ENCODE measurements around the gene ZNF281. TPM values are rescaled to one million over a fixed set of nuclear protein-coding genes. Genes with fewer than 3 reads are reported as not detected.
A peak's percentile ranks its signal among the peaks of the same experiment; 100 is the strongest.

The ZNF281 gene, protein sequence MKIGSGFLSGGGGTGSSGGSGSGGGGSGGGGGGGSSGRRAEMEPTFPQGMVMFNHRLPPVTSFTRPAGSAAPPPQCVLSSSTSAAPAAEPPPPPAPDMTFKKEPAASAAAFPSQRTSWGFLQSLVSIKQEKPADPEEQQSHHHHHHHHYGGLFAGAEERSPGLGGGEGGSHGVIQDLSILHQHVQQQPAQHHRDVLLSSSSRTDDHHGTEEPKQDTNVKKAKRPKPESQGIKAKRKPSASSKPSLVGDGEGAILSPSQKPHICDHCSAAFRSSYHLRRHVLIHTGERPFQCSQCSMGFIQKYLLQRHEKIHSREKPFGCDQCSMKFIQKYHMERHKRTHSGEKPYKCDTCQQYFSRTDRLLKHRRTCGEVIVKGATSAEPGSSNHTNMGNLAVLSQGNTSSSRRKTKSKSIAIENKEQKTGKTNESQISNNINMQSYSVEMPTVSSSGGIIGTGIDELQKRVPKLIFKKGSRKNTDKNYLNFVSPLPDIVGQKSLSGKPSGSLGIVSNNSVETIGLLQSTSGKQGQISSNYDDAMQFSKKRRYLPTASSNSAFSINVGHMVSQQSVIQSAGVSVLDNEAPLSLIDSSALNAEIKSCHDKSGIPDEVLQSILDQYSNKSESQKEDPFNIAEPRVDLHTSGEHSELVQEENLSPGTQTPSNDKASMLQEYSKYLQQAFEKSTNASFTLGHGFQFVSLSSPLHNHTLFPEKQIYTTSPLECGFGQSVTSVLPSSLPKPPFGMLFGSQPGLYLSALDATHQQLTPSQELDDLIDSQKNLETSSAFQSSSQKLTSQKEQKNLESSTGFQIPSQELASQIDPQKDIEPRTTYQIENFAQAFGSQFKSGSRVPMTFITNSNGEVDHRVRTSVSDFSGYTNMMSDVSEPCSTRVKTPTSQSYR
- 10 to 100 TPM; 12.6 to 15.2 (median 13.8) TPM for total RNA-seq
- long read RNA-seq, partial matches to known transcripts: 0 of 3 reads
- long read RNA-seq, other reads (novel, unspliced or antisense): 0 of 3 reads

GRCh38 chr1:200409761-200410565, at the start of gene ZNF281:
Gene ZNF281, minus strand, starts transcription at chr1:200410036. Its CDS starts 331 bp downstream, at chr1:200409705.
- ATAC-seq (peak; percentile 85 to 94 (median 90)), DNase-seq (peak; percentile 96 to 97 (median 96))
- peak; percentile 88 for TF ChIP-seq POLR2A (IDR thresholded peaks at IDR 0.05)
- TF ChIP-seq, protein P1, sequence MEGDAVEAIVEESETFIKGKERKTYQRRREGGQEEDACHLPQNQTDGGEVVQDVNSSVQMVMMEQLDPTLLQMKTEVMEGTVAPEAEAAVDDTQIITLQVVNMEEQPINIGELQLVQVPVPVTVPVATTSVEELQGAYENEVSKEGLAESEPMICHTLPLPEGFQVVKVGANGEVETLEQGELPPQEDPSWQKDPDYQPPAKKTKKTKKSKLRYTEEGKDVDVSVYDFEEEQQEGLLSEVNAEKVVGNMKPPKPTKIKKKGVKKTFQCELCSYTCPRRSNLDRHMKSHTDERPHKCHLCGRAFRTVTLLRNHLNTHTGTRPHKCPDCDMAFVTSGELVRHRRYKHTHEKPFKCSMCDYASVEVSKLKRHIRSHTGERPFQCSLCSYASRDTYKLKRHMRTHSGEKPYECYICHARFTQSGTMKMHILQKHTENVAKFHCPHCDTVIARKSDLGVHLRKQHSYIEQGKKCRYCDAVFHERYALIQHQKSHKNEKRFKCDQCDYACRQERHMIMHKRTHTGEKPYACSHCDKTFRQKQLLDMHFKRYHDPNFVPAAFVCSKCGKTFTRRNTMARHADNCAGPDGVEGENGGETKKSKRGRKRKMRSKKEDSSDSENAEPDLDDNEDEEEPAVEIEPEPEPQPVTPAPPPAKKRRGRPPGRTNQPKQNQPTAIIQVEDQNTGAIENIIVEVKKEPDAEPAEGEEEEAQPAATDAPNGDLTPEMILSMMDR (IDR thresholded peaks at IDR 0.05): no peak
- Histone ChIP-seq H3K27me3 (no peaks in the 10 kb centered on the region), H3K4me1 (peaks cover 0 to 50% (median 14%) of the 10 kb centered on the region in 4 donors), H3K4me3 (peak within 1 kb of the TSS; percentile 84 to 90 (median 85)), H3K9me3 (no peaks in the 10 kb centered on the region), H3K27ac (peak within 1 kb of the TSS; percentile 92 to 94 (median 93)), H3K36me3 (peaks cover 0 to 4% (median 0%) of the 10 kb centered on the region in 4 donors)
- intact Hi-C loops (cut with DNase I): loop anchor here in 1 of 2 donors (10.0 kb wide), 1 partner anchor 45 kb away; no protein-coding TSS in a partner anchor
- 0% methylated on average over 15 of the region's 54 CpGs for WGBS (ENCODE audit: insufficient coverage, low coverage, low lambda C conversion rate, missing lambda C conversion rate)

DNA sequence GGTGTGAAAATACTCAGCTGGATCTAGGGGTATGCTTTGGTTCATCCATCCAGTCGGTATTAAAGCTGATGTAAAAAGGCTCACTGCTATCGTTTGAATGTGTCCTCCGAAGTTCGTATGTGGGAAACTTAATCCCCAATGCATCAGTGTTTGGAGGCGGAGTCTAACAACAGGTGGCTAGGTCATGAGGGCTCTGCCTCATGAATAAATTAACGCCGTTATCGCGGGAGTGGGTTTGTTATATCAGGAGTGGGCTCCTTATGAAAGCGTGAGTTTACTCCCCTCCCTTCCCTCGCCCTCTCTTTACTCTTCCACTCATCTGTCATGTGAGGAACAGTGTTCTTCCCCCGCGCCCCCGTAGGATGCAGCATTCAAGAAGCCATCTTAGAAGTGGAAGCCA, 48.9 kb upstream of the ZNF281 start:
- DNase-seq (no peak), ATAC-seq (no peak)
- 92% methylated on average over 14 of the region's 14 CpGs for WGBS (ENCODE audit: insufficient coverage, low coverage, low lambda C conversion rate, missing lambda C conversion rate)
- intact Hi-C loops (cut with DNase I): no loop called here
- Histone ChIP-seq H3K4me3 (no peak overlapping the region), H3K27ac (no peak overlapping the region), H3K4me1 (no peaks in the 10 kb centered on the region), H3K36me3 (no peaks in the 10 kb centered on the region), H3K27me3 (no peaks in the 10 kb centered on the region), H3K9me3 (no peaks in the 10 kb centered on the region)
- TF ChIP-seq POLR2A (IDR thresholded peaks at IDR 0.05): no peak
- TF ChIP-seq, protein P1 (IDR thresholded peaks at IDR 0.05): no peak

- no peaks in the 10 kb centered on the region for H3K36me3 ChIP-seq
- H3K27me3 ChIP-seq: no peaks in the 10 kb centered on the region
- intact Hi-C loops (cut with DNase I): no loop called here
- no peak overlapping the region for H3K4me3 ChIP-seq
- ATAC-seq (no peak), DNase-seq (no peak)
- 95% methylated on average over 6 of the region's 6 CpGs for WGBS (ENCODE audit: insufficient coverage, low coverage, low lambda C conversion rate, missing lambda C conversion rate)
- no peak overlapping the region for H3K27ac ChIP-seq
- no peaks in the 10 kb centered on the region for H3K9me3 ChIP-seq
- H3K4me1 ChIP-seq: no peaks in the 10 kb centered on the region
- no peak for TF ChIP-seq POLR2A (IDR thresholded peaks at IDR 0.05)
- TF ChIP-seq, protein P1 (IDR thresholded peaks at IDR 0.05): no peak
These were observed 48.0 kb upstream of the ZNF281 start for GRCh38 chr1:200457810-200458209.

DNA sequence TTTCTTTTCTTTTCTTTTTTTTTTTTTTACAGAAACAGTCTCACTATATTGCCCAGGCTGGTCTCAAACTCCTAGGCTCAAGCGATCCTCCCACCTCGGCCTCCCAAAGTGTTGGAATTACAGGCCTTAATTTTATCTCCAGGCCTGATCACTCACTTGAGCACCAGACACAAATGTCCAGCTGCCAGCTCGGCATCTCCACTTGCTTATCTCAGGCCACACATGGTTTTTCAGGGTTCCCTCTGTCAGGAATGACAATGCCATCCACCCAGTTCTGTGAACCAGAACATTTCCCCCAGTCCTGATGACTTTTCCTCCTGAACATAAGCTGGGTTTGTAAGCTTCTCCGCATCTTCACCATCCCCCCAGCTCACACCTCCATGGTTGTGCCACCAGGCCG, 44.6 kb upstream of the ZNF281 start:
- DNase-seq: no peak
- Histone ChIP-seq H3K4me3 (no peak overlapping the region), H3K9me3 (no peaks in the 10 kb centered on the region), H3K4me1 (no peaks in the 10 kb centered on the region), H3K27me3 (no peaks in the 10 kb centered on the region), H3K27ac (no peak overlapping the region), H3K36me3 (no peaks in the 10 kb centered on the region)
- no peak for ATAC-seq
- WGBS (ENCODE audit: insufficient coverage, low coverage, low lambda C conversion rate, missing lambda C conversion rate): 93% methylated on average over 3 of the region's 5 CpGs
- TF ChIP-seq, protein P1 (IDR thresholded peaks at IDR 0.05): no peak
- no peak for TF ChIP-seq POLR2A (IDR thresholded peaks at IDR 0.05)
- intact Hi-C loops (cut with DNase I): no loop called here
